ENCODE results near the gene AHRR.
A peak's percentile ranks its signal among the peaks of the same experiment; 100 is the strongest.

The AHRR gene

GRCh38 chr5:321726-322251 is 275 bp downstream of the AHRR start:
- DNase-seq (ENCODE audit: low spot score): peak; percentile 55

DNA sequence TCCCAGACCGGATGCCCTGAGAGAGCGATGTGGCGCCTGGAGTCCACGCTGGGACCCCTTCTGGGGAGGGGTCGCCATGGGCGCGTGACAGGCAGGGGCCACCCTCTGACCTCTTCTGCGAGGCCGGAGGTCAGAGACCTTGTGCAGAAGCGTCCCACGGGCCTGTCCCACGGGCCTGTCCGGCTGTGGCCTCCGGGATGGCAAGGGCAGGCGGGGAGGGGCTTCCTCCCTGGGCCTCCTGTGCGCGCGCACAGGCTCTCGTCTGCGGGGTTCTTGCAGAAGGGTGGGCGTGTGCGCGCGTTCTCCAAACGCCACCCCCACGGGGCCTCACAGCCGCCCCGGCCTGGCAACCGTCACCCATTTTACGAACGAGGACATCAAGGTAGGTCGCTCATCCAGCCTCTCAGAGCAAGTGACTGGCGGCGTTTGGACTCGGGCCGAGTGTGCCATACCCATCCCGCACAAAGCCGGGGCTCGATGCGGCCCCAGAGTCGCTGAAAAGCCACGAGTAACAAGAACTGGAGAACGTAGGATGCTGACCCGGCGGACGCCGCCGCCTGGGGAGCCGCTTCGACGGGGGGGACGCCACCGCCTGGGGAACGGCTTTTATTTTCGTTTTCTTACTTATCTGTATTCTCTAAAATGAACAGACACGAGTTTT is 897 bp downstream of the AHRR start:
- DNase-seq (ENCODE audit: low spot score): peak; percentile 89

GRCh38 chr5:322942-323879 is 1.7 kb downstream of the AHRR start:
- DNase-seq (ENCODE audit: low spot score): no peak

GRCh38 chr5:324736-325612 is 3.5 kb downstream of the AHRR start:
- DNase-seq (ENCODE audit: low spot score): no peak

- DNase-seq (ENCODE audit: low spot score): no peak
Observed at GRCh38 chr5:326109-326508, 4.6 kb downstream of the AHRR start.

DNA sequence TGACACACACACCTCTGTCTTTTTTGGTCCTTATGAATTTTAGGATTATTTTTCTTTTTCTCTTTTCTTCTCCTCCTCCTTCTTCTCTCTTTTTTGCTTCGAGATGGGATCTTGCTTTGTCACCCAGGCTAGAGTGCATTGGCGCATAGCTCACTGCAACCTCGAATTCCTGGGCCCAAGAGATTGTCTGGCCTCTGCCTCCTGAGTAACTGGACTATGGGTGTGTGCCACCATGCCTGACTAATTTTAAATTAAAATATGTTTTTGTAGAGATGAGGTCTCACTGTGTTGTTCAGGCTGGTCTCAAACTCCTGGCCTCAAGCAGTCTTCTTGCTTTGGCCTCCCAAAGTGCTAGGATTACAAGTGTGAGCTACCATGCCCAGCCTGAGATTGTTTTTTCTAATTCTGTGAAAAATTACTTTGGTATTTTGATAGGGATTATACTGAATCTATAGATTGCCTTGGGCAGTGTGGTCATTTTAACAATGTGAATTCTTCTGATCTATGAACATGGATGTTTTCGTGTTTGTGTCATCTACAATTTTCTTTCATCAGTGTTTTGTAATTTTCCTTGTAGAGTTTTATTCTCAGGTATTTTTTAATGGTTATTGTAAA is 7.7 kb downstream of the AHRR start:
- no peak for DNase-seq (ENCODE audit: low spot score)

DNA sequence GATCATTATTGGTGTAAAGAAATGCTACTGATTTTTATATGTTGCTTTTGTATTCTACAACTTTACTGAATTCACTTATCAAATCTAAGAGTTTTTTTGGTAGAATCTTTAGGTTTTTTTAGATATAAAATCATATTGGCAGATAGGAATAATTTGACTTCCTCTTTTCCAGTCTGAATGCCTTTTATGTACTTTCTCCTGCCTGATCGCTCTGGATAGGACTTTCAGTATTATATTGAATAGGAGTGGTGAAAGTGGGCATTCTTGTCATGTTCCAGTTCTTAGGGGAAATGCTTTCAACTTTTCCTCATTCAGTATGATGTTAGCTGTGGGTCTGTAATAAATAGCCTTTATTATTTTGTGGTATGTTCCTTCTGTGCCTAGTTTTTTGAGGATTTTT is 8.3 kb downstream of the AHRR start:
- no peak for DNase-seq (ENCODE audit: low spot score)

DNA sequence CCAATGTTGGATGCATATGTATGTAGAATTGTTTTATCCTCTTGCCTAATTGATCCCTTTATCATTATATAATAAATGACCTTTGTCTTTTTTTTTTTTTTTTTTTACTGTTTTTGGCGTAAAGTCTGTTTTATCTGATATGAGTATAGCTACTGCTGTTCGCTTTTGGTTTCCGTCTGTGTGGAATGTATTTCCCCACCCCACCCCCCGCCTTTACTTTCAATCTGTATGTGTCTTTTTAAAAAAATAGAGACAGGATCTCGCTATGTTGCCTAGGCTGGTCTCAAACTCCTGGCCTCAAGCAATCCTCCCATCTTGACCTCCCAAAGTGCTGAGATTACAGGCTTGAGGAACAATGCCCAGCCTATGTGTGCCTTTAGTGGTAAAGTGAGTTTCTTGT is 11.3 kb downstream of the AHRR start:
- DNase-seq (ENCODE audit: low spot score): no peak

DNA sequence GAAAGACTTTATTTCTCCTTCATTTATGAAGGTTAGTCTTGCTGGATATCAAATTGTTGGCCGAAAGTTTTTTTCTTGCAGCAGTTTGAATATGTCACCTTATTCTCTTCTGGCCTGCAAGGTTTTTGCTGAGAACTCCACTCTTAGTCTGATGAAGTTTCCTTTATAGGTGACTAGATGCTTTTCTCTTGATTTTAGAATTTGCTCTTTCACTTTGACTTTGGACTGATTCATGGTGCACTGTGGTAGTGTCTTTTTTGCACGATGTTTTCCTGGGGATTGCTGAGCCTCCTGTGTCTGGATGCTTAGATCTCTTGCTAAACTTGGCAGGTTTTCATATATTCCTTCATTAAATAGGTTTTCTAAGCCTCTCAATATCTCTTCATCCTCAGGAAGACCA is 12.4 kb downstream of the AHRR start:
- DNase-seq (ENCODE audit: low spot score): no peak

GRCh38 chr5:334903-335739 is 13.6 kb downstream of the AHRR start:
- no peak for DNase-seq (ENCODE audit: low spot score)

- no peak for DNase-seq (ENCODE audit: low spot score)
Observed at GRCh38 chr5:335740-336038, 14.2 kb downstream of the AHRR start.

GRCh38 chr5:337563-338130 is 16.1 kb downstream of the AHRR start:
- DNase-seq (ENCODE audit: low spot score): no peak

GRCh38 chr5:342501-343460 is 21.3 kb downstream of the AHRR start:
- no peak for DNase-seq (ENCODE audit: low spot score)

GRCh38 chr5:343461-344401 is 22.2 kb downstream of the AHRR start:
- DNase-seq (ENCODE audit: low spot score): peak; percentile 94

- DNase-seq (ENCODE audit: low spot score): no peak
Observed at GRCh38 chr5:344668-345067, 23.2 kb downstream of the AHRR start.

DNA sequence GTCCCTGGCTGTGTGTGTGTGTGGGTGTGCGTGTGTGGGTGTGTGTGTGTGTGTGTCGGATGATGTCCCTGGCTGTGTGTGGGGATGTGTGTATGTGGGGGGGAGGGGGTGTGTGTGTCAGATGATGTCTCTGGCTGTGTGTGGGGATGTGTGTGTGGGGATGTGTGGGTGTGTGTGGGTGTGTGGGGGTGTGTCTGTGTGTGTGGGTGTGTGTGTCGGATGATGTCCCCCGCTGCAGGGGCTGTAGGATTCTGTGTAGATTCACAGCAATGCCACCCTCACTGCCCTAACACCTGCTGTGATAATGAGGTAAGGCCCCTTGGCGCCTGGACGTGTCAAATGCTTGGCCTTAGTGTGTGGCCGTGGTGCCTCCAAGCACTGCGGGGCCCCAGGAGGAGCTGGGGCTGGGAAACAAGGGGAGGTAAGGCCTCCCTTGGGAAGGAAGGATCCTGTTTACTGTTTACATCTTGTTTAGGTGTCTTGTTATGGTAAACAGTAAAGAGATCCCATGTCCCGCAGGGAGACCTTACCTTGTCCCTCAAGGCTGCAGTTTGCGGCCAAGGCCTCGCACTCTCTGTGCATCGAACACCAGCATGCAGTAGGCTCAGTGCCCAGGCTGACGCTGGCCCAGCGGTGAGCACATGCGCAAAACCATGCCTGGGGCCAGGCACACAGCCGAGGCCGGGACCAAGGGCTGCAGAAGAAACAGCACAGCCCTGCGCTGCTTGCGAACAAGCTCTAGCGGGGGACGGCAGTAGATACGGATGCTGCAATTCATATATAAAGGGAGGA is 24.1 kb downstream of the AHRR start:
- no peak for DNase-seq (ENCODE audit: low spot score)

GRCh38 chr5:346229-346935 is 24.9 kb downstream of the AHRR start:
- DNase-seq (ENCODE audit: low spot score): no peak
